Liver (tissue), 9 donors: ENCODE measurements around the gene C2orf92. TPM values are rescaled to one million over a fixed set of nuclear protein-coding genes. Genes with fewer than 3 reads are reported as not detected.

Experiments
- DNase-seq: peaks from one replicate; pipeline ENCODE4 v3.0.0-alpha.2; 2017; ENCODE audit warnings: low spot score
- H3K27ac ChIP-seq, 2 donors: one replicate each; pipeline ENCODE4 v1.7.0; 2013; ENCODE audit warnings: inconsistent platforms in 2 of 2, low read length in 2 of 2, control low read depth in 1 of 2, low read depth in 1 of 2, mild to moderate bottlenecking in 1 of 2
- H3K27me3 ChIP-seq, 4 donors: one replicate each; pipeline versions ENCODE4 v1.6.1 to v1.7.0; 2013; ENCODE audit warnings: low read length in 3 of 4, inconsistent platforms in 1 of 4, mild to moderate bottlenecking in 1 of 4, moderate library complexity in 1 of 4; ENCODE audit not compliant: control insufficient read depth in 4 of 4, insufficient read depth in 4 of 4
- H3K36me3 ChIP-seq, 4 donors: one replicate each; pipeline versions ENCODE4 v1.6.1 to v1.7.0; 2013; ENCODE audit warnings: low read length in 3 of 4, mild to moderate bottlenecking in 3 of 4, low read depth in 1 of 4, moderate library complexity in 1 of 4; ENCODE audit not compliant: control insufficient read depth in 4 of 4, insufficient read depth in 3 of 4
- H3K4me1 ChIP-seq, 4 donors: one replicate each; pipeline versions ENCODE4 v1.6.1 to v1.7.0; 2013; ENCODE audit warnings: low read length in 3 of 4, mild to moderate bottlenecking in 3 of 4, moderate library complexity in 1 of 4; ENCODE audit not compliant: control insufficient read depth in 4 of 4, insufficient read depth in 4 of 4
- H3K4me3 ChIP-seq, 3 donors: one replicate each; pipeline versions ENCODE4 v1.6.1 to v1.7.0; 2013; ENCODE audit warnings: low read length in 3 of 3, control low read depth in 1 of 3, low read depth in 1 of 3, mild to moderate bottlenecking in 1 of 3
- H3K9ac ChIP-seq, 2 donors: one replicate each; pipeline ENCODE4 v1.7.0; 2013; ENCODE audit warnings: low read length in 2 of 2, mild to moderate bottlenecking in 2 of 2, moderate library complexity in 2 of 2, control low read depth in 1 of 2, low read depth in 1 of 2
- H3K9me3 ChIP-seq, 4 donors: one replicate each; pipeline versions ENCODE4 v1.6.1 to v1.7.0; 2013; ENCODE audit warnings: low read length in 3 of 4; ENCODE audit not compliant: control insufficient read depth in 4 of 4
- EGR1 ChIP-seq, 2 donors: IDR thresholded peaks; 2 replicates each; pipeline ENCODE4 v1.6.1; 2016 to 2018; ENCODE audit warnings: antibody characterized with exemption in 2 of 2, low read depth in 2 of 2
- FOXA2 ChIP-seq: IDR thresholded peaks from 2 replicates; pipeline ENCODE4 v1.6.1; 2016; ENCODE audit warnings: antibody characterized with exemption
- GABPA ChIP-seq, 2 donors: IDR thresholded peaks in 1 of 2; conservative IDR thresholded peaks in 1 of 2; 2 replicates each; pipeline ENCODE4 v1.6.1; 2016; ENCODE audit warnings: antibody characterized with exemption in 2 of 2, mild to moderate bottlenecking in 1 of 2, moderate library complexity in 1 of 2
- JUND ChIP-seq, 2 donors: IDR thresholded peaks; 2 replicates each; pipeline ENCODE4 v1.6.1; 2016; ENCODE audit warnings: antibody characterized with exemption in 2 of 2
- NR2F2 ChIP-seq: IDR thresholded peaks from 2 replicates; pipeline ENCODE4 v1.6.1; 2016; ENCODE audit warnings: antibody characterized with exemption
- RAD21 ChIP-seq, 2 donors: IDR thresholded peaks; 2 replicates each; pipeline ENCODE4 v1.6.1; 2016; ENCODE audit warnings: antibody characterized with exemption in 2 of 2, mild to moderate bottlenecking in 2 of 2
- SP1 ChIP-seq: IDR thresholded peaks from 2 replicates; pipeline ENCODE4 v1.6.1; 2018; ENCODE audit warnings: antibody characterized with exemption, mild to moderate bottlenecking
- TAF1 ChIP-seq: conservative IDR thresholded peaks from 2 replicates; pipeline ENCODE4 v1.6.1; 2016; ENCODE audit warnings: antibody characterized with exemption, mild to moderate bottlenecking
- YY1 ChIP-seq: IDR thresholded peaks from 2 replicates; pipeline ENCODE4 v1.6.1; 2016; ENCODE audit warnings: antibody characterized with exemption, mild to moderate bottlenecking
- WGBS: extraction: QIAGEN DNeasy Blood & Tissue Kit; methylation state at CpG from one replicate; pipeline ENCODE4 v1.1.7; 2013; 5-methylcytosine and 5-hydroxymethylcytosine counted together
- polyA plus RNA-seq, 2 donors: library from polyadenylated mRNA; stranded (reverse) in 1 of 2; unstranded in 1 of 2; fragments of 200-250 nt in 1 of 2; fragments of >200 nt in 1 of 2; fragmentation: Nextera tagmentation in 1 of 2; extraction: Ambion mirVana in 1 of 2; gene quantifications; one replicate each; pipeline versions ENCODE4 v1.2.1 to v1.2.3, GENCODE V29; 2013 to 2015
- total RNA-seq, 2 donors: library from RNA; depleted of rRNA; stranded (reverse); fragments of >200 nt; gene quantifications; one replicate each; pipeline ENCODE4 v1.2.3, GENCODE V29; 2014
- TF ChIP-seq, protein P1 (sequence below): IDR thresholded peaks from 2 replicates; pipeline ENCODE4 v1.6.1; 2016; ENCODE audit warnings: antibody characterized with exemption
- TF ChIP-seq, protein P2 (sequence below): IDR thresholded peaks from 2 replicates; pipeline ENCODE4 v1.6.1; 2016; ENCODE audit warnings: antibody characterized with exemption
- TF ChIP-seq, protein P3 (sequence below): IDR thresholded peaks from 2 replicates; pipeline ENCODE4 v1.6.1; 2016; ENCODE audit warnings: antibody characterized with exemption
- TF ChIP-seq, protein P4 (sequence below): fragments of 150-350 bp; IDR thresholded peaks from 2 replicates; pipeline ENCODE4 v1.5.1; 2017; ENCODE audit warnings: improper control_type of control experiment, low read depth, low read length; ENCODE audit not compliant: missing input control
- TF ChIP-seq, protein P5 (sequence below): IDR thresholded peaks from 2 replicates; pipeline ENCODE4 v1.6.1; 2016; ENCODE audit warnings: antibody characterized with exemption, mild to moderate bottlenecking
- donor health status: healthy.
- donor health status: healthy.
- donor health status: healthy.
- donor health status: healthy.
- donor health status: healthy.

C2orf92 gene
- total and polyA plus RNA-seq, 4 donors, result 0.96 to 8.0 (median 2.7) TPM

DNA sequence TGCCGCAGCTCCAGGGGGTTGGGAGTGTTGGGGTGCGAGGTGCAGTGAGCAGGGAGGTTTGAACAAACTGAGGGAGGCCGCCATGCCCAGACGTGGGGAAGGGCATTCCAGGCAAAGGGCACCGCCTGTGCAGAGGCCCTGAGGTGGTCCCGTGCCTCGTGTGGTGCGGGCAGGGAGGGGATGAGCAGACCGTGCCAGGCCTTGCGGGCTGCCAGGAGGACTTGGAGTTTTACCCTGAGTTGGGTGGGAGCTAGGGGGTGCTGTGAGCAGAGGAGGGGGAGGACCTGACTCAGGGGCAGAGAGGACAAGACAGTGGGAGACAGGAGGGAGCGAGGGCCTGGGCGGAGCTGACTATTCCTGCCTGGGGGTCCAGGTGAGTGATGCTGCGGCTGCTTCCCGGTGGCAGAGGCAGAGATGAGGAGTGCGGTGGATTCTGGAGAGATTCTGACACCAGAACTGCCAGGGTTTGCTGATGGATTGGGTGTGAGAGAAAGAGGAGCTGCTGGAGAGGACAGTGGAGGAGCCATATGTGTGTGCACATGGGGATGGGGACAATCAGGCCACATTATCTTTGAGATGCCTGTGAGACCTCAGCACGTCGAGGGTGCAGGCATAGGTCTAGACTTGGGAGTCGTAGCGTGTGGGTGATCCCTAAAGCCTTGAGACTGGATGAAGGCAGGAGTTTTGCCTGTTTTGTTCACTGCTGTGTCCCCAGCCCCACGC, 67.3 kb downstream of the C2orf92 start:
- Histone ChIP-seq H3K27me3 (no peaks in the 10 kb centered on the region), H3K36me3 (no peaks in the 10 kb centered on the region), H3K9me3 (no peaks in the 10 kb centered on the region), H3K9ac (no peak overlapping the region), H3K4me3 (no peak overlapping the region), H3K27ac (no peak overlapping the region), H3K4me1 (no peaks in the 10 kb centered on the region)
- WGBS, result 88% methylated on average over 20 of the region's 20 CpGs
- no peak for DNase-seq
- TF ChIP-seq, protein P1, sequence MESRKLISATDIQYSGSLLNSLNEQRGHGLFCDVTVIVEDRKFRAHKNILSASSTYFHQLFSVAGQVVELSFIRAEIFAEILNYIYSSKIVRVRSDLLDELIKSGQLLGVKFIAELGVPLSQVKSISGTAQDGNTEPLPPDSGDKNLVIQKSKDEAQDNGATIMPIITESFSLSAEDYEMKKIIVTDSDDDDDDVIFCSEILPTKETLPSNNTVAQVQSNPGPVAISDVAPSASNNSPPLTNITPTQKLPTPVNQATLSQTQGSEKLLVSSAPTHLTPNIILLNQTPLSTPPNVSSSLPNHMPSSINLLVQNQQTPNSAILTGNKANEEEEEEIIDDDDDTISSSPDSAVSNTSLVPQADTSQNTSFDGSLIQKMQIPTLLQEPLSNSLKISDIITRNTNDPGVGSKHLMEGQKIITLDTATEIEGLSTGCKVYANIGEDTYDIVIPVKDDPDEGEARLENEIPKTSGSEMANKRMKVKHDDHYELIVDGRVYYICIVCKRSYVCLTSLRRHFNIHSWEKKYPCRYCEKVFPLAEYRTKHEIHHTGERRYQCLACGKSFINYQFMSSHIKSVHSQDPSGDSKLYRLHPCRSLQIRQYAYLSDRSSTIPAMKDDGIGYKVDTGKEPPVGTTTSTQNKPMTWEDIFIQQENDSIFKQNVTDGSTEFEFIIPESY, result no peak
- no peak for TF ChIP-seq GABPA (IDR thresholded peaks at IDR 0.05 in 1 of 2, conservative IDR thresholded peaks at IDR 0.05 in 1 of 2)
- TF ChIP-seq, protein P2, sequence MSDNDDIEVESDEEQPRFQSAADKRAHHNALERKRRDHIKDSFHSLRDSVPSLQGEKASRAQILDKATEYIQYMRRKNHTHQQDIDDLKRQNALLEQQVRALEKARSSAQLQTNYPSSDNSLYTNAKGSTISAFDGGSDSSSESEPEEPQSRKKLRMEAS, result no peak

DNA sequence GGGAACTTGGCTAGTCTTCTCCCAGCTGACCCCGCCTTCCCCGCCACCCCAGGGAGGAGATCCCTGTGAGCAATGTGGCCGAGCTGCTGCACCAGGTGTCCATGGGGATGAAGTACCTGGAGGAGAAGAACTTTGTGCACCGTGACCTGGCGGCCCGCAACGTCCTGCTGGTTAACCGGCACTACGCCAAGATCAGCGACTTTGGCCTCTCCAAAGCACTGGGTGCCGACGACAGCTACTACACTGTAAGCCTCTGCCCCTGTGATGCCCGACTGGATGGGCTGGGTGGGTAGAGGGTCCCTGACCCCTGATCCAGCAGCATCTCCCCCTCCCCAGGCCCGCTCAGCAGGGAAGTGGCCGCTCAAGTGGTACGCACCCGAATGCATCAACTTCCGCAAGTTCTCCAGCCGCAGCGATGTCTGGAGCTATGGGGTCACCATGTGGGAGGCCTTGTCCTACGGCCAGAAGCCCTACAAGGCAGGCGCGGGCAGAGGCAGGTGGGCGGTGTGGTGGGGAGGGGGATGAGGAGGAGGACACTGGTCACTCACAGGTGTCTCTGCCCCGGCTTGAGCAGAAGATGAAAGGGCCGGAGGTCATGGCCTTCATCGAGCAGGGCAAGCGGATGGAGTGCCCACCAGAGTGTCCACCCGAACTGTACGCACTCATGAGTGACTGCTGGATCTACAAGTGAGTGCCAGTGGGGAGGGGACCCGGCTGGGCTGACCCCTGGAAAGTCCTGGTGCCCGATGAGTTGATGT, 68.1 kb downstream of the C2orf92 start:
- DNase-seq, result no peak
- no peaks in the 10 kb centered on the region for H3K36me3 ChIP-seq
- H3K4me3 ChIP-seq, result no peak overlapping the region
- no peaks in the 10 kb centered on the region for H3K27me3 ChIP-seq
- WGBS, result 92% methylated on average over 32 of the region's 32 CpGs
- no peak overlapping the region for H3K27ac ChIP-seq
- TF ChIP-seq EGR1 (IDR thresholded peaks at IDR 0.05; ENCODE audit: low read depth in 2 of 2) (no peak), JUND (IDR thresholded peaks at IDR 0.05) (no peak), YY1 (no peak)
- TF ChIP-seq, protein P2, result no peak
- no peaks in the 10 kb centered on the region for H3K4me1 ChIP-seq
- no peak overlapping the region for H3K9ac ChIP-seq
- no peaks in the 10 kb centered on the region for H3K9me3 ChIP-seq

DNA sequence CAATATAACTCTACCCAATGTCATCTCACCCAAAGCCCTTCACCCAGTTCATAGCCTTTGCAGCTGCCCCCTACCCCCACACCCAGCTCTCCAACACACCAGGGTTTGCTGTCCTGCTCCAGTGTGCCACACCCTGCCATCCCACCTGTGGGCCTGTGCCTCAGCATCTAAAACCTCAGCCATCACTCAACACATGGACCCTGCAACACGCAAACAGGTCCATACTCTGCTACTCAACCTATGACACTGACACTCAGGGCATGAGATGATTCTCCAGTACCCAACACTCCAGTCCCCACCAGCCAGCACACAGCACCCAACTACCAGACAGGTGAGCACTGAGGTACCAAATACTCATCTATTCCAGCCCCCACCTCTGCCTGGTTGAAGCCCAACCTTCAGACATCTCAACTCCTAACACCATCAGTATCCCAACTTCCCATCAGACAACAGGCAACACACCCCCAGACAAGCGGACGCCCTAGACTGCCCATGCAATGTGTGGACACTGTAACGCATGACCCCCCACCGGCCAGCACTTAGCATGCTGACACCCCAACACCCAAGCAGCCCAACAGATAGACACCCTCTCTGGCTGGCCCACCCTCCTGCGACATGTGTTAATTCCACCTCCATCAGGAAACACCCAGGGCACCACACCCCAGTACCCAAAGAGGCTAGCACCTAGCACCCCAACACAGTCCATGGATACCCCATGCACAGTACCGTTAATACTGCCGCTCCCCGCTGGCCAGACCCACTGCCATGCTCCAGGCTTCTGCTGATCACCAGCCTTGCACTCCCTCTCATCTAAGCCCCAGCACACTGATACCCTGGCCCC, 68.9 kb downstream of the C2orf92 start:
- Histone ChIP-seq H3K9ac (no peak overlapping the region), H3K4me1 (no peaks in the 10 kb centered on the region), H3K27me3 (no peaks in the 10 kb centered on the region), H3K9me3 (no peaks in the 10 kb centered on the region), H3K4me3 (no peak overlapping the region), H3K36me3 (no peaks in the 10 kb centered on the region), H3K27ac (no peak overlapping the region)
- no peak for DNase-seq
- 94% methylated on average over 9 of the region's 9 CpGs for WGBS
- TF ChIP-seq, protein P3, sequence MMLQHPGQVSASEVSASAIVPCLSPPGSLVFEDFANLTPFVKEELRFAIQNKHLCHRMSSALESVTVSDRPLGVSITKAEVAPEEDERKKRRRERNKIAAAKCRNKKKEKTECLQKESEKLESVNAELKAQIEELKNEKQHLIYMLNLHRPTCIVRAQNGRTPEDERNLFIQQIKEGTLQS, result no peak
- no peak for TF ChIP-seq NR2F2
- no peak for TF ChIP-seq FOXA2
- no peak for TF ChIP-seq EGR1 (IDR thresholded peaks at IDR 0.05; ENCODE audit: low read depth in 2 of 2)
- TF ChIP-seq GABPA (IDR thresholded peaks at IDR 0.05 in 1 of 2, conservative IDR thresholded peaks at IDR 0.05 in 1 of 2), result no peak
- TF ChIP-seq, protein P4, sequence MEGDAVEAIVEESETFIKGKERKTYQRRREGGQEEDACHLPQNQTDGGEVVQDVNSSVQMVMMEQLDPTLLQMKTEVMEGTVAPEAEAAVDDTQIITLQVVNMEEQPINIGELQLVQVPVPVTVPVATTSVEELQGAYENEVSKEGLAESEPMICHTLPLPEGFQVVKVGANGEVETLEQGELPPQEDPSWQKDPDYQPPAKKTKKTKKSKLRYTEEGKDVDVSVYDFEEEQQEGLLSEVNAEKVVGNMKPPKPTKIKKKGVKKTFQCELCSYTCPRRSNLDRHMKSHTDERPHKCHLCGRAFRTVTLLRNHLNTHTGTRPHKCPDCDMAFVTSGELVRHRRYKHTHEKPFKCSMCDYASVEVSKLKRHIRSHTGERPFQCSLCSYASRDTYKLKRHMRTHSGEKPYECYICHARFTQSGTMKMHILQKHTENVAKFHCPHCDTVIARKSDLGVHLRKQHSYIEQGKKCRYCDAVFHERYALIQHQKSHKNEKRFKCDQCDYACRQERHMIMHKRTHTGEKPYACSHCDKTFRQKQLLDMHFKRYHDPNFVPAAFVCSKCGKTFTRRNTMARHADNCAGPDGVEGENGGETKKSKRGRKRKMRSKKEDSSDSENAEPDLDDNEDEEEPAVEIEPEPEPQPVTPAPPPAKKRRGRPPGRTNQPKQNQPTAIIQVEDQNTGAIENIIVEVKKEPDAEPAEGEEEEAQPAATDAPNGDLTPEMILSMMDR, result no peak
- no peak for TF ChIP-seq SP1
- TF ChIP-seq JUND (IDR thresholded peaks at IDR 0.05), result no peak
- TF ChIP-seq TAF1, result no peak
- TF ChIP-seq YY1, result no peak
- TF ChIP-seq, protein P5, sequence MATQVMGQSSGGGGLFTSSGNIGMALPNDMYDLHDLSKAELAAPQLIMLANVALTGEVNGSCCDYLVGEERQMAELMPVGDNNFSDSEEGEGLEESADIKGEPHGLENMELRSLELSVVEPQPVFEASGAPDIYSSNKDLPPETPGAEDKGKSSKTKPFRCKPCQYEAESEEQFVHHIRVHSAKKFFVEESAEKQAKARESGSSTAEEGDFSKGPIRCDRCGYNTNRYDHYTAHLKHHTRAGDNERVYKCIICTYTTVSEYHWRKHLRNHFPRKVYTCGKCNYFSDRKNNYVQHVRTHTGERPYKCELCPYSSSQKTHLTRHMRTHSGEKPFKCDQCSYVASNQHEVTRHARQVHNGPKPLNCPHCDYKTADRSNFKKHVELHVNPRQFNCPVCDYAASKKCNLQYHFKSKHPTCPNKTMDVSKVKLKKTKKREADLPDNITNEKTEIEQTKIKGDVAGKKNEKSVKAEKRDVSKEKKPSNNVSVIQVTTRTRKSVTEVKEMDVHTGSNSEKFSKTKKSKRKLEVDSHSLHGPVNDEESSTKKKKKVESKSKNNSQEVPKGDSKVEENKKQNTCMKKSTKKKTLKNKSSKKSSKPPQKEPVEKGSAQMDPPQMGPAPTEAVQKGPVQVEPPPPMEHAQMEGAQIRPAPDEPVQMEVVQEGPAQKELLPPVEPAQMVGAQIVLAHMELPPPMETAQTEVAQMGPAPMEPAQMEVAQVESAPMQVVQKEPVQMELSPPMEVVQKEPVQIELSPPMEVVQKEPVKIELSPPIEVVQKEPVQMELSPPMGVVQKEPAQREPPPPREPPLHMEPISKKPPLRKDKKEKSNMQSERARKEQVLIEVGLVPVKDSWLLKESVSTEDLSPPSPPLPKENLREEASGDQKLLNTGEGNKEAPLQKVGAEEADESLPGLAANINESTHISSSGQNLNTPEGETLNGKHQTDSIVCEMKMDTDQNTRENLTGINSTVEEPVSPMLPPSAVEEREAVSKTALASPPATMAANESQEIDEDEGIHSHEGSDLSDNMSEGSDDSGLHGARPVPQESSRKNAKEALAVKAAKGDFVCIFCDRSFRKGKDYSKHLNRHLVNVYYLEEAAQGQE, result no peak
- TF ChIP-seq, protein P2, result no peak
- TF ChIP-seq RAD21 (IDR thresholded peaks at IDR 0.05), result no peak
